ENCODE data around the gene TIMP3.

Gene TIMP3

GRCh38 chr22:32786027-32786418, 15.5 kb upstream of the TIMP3 start:
- H3K4me2 ChIP-seq (ENCODE audit: insufficient read depth, low read length), result no peak overlapping the region
- no peak overlapping the region for H3K27ac ChIP-seq (ENCODE audit: low read length)
- H3K4me1 ChIP-seq (ENCODE audit: insufficient read depth, low read length), result no peaks in the 10 kb centered on the region
- H3K27me3 ChIP-seq (ENCODE audit: insufficient read depth, low read length, poor library complexity), result no peaks in the 10 kb centered on the region
- H3K9me3 ChIP-seq (ENCODE audit: insufficient read depth, low read length, severe bottlenecking), result no peaks in the 10 kb centered on the region
- TF ChIP-seq EZH2 (IDR thresholded peaks at IDR 0.05; ENCODE audit: borderline replicate concordance, low read depth, low read length, severe bottlenecking) (no peak), CTCF (IDR thresholded peaks at IDR 0.05; ENCODE audit: borderline replicate concordance, extremely low read depth, low read length, poor library complexity, severe bottlenecking) (no peak)
- ATAC-seq (ENCODE audit: insufficient read depth, low read depth) (no peak), DNase-seq (no peak)
- H3K9ac ChIP-seq (ENCODE audit: low read depth, low read length), result no peak overlapping the region
- no peaks in the 10 kb centered on the region for H3K79me2 ChIP-seq (ENCODE audit: insufficient read depth, low read length)
- H4K20me1 ChIP-seq (ENCODE audit: insufficient read depth, low read length), result no peaks in the 10 kb centered on the region
- H3K36me3 ChIP-seq (ENCODE audit: insufficient read depth, low read length), result no peaks in the 10 kb centered on the region
- no peak overlapping the region for H2AFZ ChIP-seq (ENCODE audit: low read depth, low read length)
- H3K4me3 ChIP-seq (ENCODE audit: low read depth in 1 of 2, low read length in 2 of 2), result no peak overlapping the region

DNA sequence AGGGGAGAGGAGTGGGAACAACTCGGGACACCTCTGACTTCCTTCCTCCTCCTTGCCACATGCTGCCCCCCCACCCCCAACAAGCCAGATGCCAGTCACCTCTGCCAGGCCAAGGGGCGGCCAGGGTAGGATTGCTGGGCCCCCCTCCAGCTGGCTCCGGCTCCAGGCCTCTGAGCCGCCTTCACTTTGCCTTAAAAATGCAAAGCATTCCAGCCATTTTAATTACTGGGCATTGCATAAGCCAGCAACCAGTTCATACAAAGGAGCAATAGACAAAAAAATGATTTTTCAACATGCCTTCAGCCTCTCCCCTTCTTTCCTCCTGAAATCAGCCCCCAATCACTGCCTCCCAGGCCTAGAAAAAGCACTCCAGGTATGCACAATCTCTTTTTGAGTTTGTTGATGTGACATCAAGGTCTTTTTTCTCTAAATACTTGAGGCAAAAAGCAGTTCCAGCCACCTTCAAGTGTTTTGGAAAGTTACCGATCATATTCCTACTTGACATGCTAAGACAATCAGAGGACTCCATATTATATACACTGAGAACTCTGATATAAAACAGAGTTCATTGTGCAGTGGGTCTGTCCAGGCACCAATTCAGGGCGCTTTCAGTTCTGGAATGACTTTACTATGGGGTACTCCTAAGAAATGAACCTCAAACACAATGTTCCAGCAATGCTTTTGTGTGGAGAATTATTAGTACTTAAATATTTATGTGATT, 12.4 kb upstream of the TIMP3 start:
- Histone ChIP-seq H3K4me2 (ENCODE audit: insufficient read depth, low read length) (no peak overlapping the region), H4K20me1 (ENCODE audit: insufficient read depth, low read length) (no peaks in the 10 kb centered on the region), H3K4me1 (ENCODE audit: insufficient read depth, low read length) (no peaks in the 10 kb centered on the region), H3K9me3 (ENCODE audit: insufficient read depth, low read length, severe bottlenecking) (no peaks in the 10 kb centered on the region), H3K9ac (ENCODE audit: low read depth, low read length) (no peak overlapping the region), H3K36me3 (ENCODE audit: insufficient read depth, low read length) (no peaks in the 10 kb centered on the region), H2AFZ (ENCODE audit: low read depth, low read length) (no peak overlapping the region), H3K27me3 (ENCODE audit: insufficient read depth, low read length, poor library complexity) (no peaks in the 10 kb centered on the region), H3K79me2 (ENCODE audit: insufficient read depth, low read length) (no peaks in the 10 kb centered on the region), H3K4me3 (ENCODE audit: low read depth in 1 of 2, low read length in 2 of 2) (no peak overlapping the region), H3K27ac (ENCODE audit: low read length) (no peak overlapping the region)
- DNase-seq (no peak), ATAC-seq (ENCODE audit: insufficient read depth, low read depth) (no peak)
- no peak for TF ChIP-seq EZH2 (IDR thresholded peaks at IDR 0.05; ENCODE audit: borderline replicate concordance, low read depth, low read length, severe bottlenecking)
- no peak for TF ChIP-seq CTCF (IDR thresholded peaks at IDR 0.05; ENCODE audit: borderline replicate concordance, extremely low read depth, low read length, poor library complexity, severe bottlenecking)

DNA sequence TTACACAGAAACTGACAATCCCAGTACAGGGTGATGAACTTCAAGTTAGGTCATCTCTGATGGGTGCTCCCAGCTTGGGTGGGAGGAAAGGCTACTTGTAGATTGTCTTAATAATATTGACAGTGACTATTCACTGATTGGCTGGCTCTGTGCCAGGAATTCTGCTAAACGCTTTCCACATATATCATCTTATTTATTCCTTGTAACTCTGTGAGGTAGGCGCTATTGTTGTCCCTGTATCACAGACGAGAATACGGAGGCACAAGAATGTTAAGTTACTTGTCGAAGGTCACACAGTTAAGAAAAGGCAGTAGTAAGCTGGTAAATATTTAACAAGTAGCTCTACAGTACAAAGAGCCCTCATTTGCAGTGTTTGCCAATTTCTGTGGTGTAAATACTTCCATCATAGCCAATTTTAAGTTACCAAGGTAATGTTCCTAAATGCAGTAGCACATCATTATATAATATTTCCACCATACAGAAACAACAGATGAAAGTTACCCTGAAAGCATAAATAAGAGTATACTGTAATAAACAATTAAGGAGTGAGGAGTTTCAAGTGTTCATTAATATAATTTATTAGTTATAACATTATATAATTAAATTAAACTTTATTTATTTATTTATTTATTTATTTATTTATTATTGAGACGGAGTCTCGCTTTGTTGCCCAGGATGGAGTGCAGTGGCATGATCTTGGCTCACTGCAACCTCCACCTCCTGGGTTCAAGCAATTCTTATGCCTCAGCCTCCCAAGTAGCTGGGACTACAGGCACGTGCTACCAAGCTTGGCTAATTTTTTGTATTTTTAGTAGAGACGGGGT, 11.5 kb upstream of the TIMP3 start:
- no peaks in the 10 kb centered on the region for H3K27me3 ChIP-seq (ENCODE audit: insufficient read depth, low read length, poor library complexity)
- no peak overlapping the region for H3K4me2 ChIP-seq (ENCODE audit: insufficient read depth, low read length)
- no peaks in the 10 kb centered on the region for H4K20me1 ChIP-seq (ENCODE audit: insufficient read depth, low read length)
- no peak overlapping the region for H3K9ac ChIP-seq (ENCODE audit: low read depth, low read length)
- DNase-seq (no peak), ATAC-seq (ENCODE audit: insufficient read depth, low read depth) (no peak)
- H2AFZ ChIP-seq (ENCODE audit: low read depth, low read length), result no peak overlapping the region
- no peak overlapping the region for H3K27ac ChIP-seq (ENCODE audit: low read length)
- no peaks in the 10 kb centered on the region for H3K4me1 ChIP-seq (ENCODE audit: insufficient read depth, low read length)
- no peak overlapping the region for H3K4me3 ChIP-seq (ENCODE audit: low read depth in 1 of 2, low read length in 2 of 2)
- no peaks in the 10 kb centered on the region for H3K36me3 ChIP-seq (ENCODE audit: insufficient read depth, low read length)
- TF ChIP-seq CTCF (IDR thresholded peaks at IDR 0.05; ENCODE audit: borderline replicate concordance, extremely low read depth, low read length, poor library complexity, severe bottlenecking) (no peak), EZH2 (IDR thresholded peaks at IDR 0.05; ENCODE audit: borderline replicate concordance, low read depth, low read length, severe bottlenecking) (no peak)
- H3K9me3 ChIP-seq (ENCODE audit: insufficient read depth, low read length, severe bottlenecking), result no peaks in the 10 kb centered on the region
- H3K79me2 ChIP-seq (ENCODE audit: insufficient read depth, low read length), result no peaks in the 10 kb centered on the region
